ENCODE measurements around the gene SSBP3. TPM values are rescaled to one million over a fixed set of nuclear protein-coding genes. Genes with fewer than 3 reads are reported as not detected.
"Not testable (repeated sequence)": the region's sequence is repeated elsewhere in the genome, so short reads cannot be mapped to it uniquely, and the experiment has no call there.

The SSBP3 gene
- total and polyA plus RNA-seq, 9 donors: 41.2 to 247 (median 156) TPM

DNA sequence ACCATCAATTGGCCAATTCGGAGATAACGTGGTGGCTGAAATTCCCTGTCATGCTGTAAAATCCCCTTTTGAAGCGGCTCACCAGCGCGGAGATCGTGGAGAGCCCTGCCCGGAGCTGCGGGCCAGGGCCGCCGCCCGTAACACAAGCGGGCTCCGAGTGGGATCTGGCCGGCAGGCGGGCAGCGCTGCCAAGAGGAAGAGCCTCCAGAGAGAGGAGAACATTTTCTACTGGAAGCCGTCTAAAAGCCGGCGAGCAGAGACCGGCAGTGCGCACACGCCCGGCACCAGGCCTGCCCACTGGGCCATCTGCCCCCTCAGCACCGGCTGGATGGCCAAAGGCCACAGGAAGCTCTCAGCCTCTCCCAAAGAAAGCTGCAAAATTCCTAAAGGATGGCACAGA, 15.5 kb downstream of the SSBP3 start:
- WGBS, 3 donors: 67 to 93% (median 73%) methylated on average over 24 of the region's 24 CpGs
- intact Hi-C loops (cut with DNase I): no loop called here
- no peak overlapping the region for H3K27ac ChIP-seq
- H3K9me3 ChIP-seq: no peaks in the 10 kb centered on the region
- no peaks in the 10 kb centered on the region for H3K36me3 ChIP-seq
- TF ChIP-seq POLR2A (IDR thresholded peaks at IDR 0.05) (no peak), EP300 (IDR thresholded peaks at IDR 0.05) (no peak)
- TF ChIP-seq, protein P1, sequence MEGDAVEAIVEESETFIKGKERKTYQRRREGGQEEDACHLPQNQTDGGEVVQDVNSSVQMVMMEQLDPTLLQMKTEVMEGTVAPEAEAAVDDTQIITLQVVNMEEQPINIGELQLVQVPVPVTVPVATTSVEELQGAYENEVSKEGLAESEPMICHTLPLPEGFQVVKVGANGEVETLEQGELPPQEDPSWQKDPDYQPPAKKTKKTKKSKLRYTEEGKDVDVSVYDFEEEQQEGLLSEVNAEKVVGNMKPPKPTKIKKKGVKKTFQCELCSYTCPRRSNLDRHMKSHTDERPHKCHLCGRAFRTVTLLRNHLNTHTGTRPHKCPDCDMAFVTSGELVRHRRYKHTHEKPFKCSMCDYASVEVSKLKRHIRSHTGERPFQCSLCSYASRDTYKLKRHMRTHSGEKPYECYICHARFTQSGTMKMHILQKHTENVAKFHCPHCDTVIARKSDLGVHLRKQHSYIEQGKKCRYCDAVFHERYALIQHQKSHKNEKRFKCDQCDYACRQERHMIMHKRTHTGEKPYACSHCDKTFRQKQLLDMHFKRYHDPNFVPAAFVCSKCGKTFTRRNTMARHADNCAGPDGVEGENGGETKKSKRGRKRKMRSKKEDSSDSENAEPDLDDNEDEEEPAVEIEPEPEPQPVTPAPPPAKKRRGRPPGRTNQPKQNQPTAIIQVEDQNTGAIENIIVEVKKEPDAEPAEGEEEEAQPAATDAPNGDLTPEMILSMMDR (IDR thresholded peaks at IDR 0.05): no peak
- no peaks in the 10 kb centered on the region for H3K27me3 ChIP-seq
- no peak overlapping the region for H3K4me3 ChIP-seq
- peaks cover 25% of the 10 kb centered on the region for H3K4me1 ChIP-seq (ENCODE audit: insufficient read depth)
- no peak for DNase-seq

DNA sequence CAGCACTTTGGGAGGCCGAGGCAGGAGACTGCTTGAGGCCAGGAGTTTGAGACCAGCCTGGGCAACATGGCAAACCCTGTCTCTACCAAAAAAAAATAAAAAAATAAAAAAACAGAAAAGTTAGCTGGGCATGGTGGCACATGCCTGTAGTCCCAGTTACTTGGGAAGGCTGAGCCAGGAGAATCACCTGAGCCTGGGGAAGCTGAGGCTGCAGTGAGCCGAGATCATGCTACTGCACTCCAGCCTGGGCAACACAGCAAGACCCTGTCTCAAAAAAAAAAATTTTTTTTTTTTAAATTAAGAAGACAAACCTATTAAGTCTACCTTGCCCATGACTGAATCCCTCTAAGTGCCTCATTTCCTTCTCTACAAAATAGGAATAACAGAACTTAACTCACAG, 16.6 kb downstream of the SSBP3 start:
- H3K36me3 ChIP-seq, DNase-seq, H3K9me3 ChIP-seq, H3K4me3 ChIP-seq, H3K27ac ChIP-seq, H3K27me3 ChIP-seq: not testable (repeated sequence)
- intact Hi-C loops (cut with DNase I): loop anchor here in 1 of 4 donors (10.0 kb wide), 1 partner anchor 65 kb away; no protein-coding TSS in a partner anchor
- 89 to 91% (median 89%) methylated on average over 2 of the region's 2 CpGs for WGBS, 3 donors
- peaks cover 29% of the 10 kb centered on the region for H3K4me1 ChIP-seq (ENCODE audit: insufficient read depth)

DNA sequence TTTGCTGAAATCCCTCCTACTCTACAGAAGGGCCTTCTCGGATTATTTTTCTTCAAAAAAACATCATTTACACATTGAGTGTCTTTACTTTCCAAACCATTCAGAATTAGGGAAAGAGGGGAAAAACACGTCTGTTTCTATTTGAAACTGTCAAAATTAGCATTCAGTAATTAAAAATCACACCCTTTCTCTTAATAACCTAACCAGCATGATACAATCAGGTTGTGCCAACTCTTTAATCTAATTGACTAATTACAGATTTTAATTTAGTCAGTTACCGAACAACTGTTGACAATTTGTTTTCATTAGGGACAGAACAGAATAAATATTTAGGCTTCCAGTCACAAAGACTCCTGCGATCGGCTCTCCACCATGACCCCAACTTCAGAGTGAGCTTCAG, 18.8 kb downstream of the SSBP3 start:
- intact Hi-C loops (cut with DNase I): loop anchor here in 1 of 4 donors (10.0 kb wide), 1 partner anchor 63 kb away; no protein-coding TSS in a partner anchor
- Histone ChIP-seq H3K27ac (peak overlapping the region in 1 of 2 donors; percentile 16), H3K27me3 (no peaks in the 10 kb centered on the region), H3K4me3 (no peak overlapping the region), H3K36me3 (no peaks in the 10 kb centered on the region), H3K9me3 (no peaks in the 10 kb centered on the region), H3K4me1 (ENCODE audit: insufficient read depth) (peaks cover 27% of the 10 kb centered on the region)
- TF ChIP-seq POLR2A (IDR thresholded peaks at IDR 0.05): no peak
- TF ChIP-seq, protein P1 (IDR thresholded peaks at IDR 0.05): no peak
- TF ChIP-seq EP300 (IDR thresholded peaks at IDR 0.05): no peak
- DNase-seq: no peak
- 55 to 78% (median 70%) methylated on average over 5 of the region's 5 CpGs for WGBS, 3 donors

DNA sequence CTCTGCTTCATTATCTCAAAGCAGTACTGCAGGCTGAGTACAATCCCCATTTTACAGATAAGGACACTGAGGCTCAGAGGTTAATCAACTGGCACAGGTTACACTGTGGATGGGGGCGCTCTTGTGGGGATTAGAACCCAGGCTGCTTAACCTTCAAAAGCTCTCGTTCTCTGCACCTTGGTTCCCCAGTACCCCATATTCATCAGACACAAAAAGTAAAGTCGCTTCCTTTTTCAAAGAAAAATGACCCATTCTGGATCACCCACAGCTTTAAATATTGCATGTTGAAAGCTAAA, 20.5 kb downstream of the SSBP3 start:
- Histone ChIP-seq H3K4me1 (ENCODE audit: insufficient read depth) (peaks cover 24% of the 10 kb centered on the region), H3K27ac (peak overlapping the region in 1 of 2 donors; percentile 32), H3K27me3 (no peaks in the 10 kb centered on the region), H3K36me3 (no peaks in the 10 kb centered on the region), H3K4me3 (no peak overlapping the region), H3K9me3 (no peaks in the 10 kb centered on the region)
- TF ChIP-seq, protein P1 (IDR thresholded peaks at IDR 0.05): no peak
- no peak for TF ChIP-seq POLR2A (IDR thresholded peaks at IDR 0.05)
- intact Hi-C loops (cut with DNase I): loop anchor here in 1 of 4 donors (10.0 kb wide), 1 partner anchor 61 kb away; no protein-coding TSS in a partner anchor
- WGBS, 3 donors: 65 to 69% (median 69%) methylated on average over 3 of the region's 3 CpGs
- DNase-seq: no peak

DNA sequence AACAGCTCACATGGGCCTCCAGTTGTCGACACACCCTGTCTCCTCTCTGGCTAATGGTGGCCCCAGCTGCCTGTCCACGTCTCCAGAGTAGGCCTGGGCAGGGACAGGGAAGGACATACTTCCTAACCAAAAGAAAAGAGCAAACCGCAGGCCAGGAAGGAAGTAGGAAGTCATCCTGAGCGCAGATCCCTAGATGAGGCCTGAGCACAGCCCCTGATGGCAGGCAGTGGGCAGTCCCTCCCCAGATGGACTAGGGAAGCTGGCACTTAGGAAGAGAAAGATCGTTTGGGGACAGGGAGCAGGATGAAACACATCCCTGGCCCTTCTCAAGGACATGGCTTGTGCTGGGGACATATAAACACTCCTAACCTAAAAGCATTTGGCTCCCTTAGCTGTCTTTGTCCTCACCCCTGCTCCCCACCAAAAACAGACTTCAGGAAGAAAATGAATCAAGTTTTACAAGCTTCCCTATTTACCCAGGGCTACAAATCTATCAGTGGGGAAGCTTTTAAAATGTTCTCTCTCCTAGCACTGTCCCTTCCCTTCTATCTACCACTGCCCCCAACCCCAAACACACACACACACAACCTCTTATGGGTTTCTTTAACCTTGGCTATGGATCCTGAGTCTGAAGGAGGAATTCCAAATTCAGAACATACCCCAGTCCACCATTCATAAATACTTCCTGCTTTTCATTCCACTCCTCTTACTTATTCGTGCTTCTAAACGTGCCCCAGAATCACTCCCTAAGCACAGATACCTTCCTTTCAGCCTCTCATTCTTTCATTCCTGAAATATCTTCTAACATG, 21.1 kb downstream of the SSBP3 start:
- H3K27me3 ChIP-seq: no peaks in the 10 kb centered on the region
- H3K4me1 ChIP-seq (ENCODE audit: insufficient read depth): peaks cover 24% of the 10 kb centered on the region
- no peaks in the 10 kb centered on the region for H3K9me3 ChIP-seq
- no peak for TF ChIP-seq EP300 (IDR thresholded peaks at IDR 0.05)
- TF ChIP-seq, protein P1 (IDR thresholded peaks at IDR 0.05): no peak
- no peak for TF ChIP-seq POLR2A (IDR thresholded peaks at IDR 0.05)
- intact Hi-C loops (cut with DNase I): loop anchor here in 1 of 4 donors (10.0 kb wide), 1 partner anchor 60 kb away; no protein-coding TSS in a partner anchor
- H3K27ac ChIP-seq: peak overlapping the region in 1 of 2 donors; percentile 32
- H3K4me3 ChIP-seq: no peak overlapping the region
- WGBS, 3 donors: 34 to 36% (median 36%) methylated on average over 7 of the region's 7 CpGs
- DNase-seq: no peak
- H3K36me3 ChIP-seq: no peaks in the 10 kb centered on the region
